HUES48 (cell line): Measurements from ENCODE around the gene FSD1.

Experiments used
- H3K27ac ChIP-seq: one replicate; pipeline ENCODE4 v1.7.0; 2013; ENCODE audit warnings: low read depth, low read length, inconsistent platforms
- H3K27me3 ChIP-seq: 2 replicates; pipeline ENCODE4 v1.6.1; 2013; ENCODE audit warnings: mild to moderate bottlenecking, low read length; ENCODE audit not compliant: control insufficient read depth, insufficient read depth
- H3K36me3 ChIP-seq: 2 replicates; pipeline ENCODE4 v1.6.1; 2013; ENCODE audit warnings: low read length; ENCODE audit not compliant: control insufficient read depth, insufficient read depth
- H3K4me1 ChIP-seq: 2 replicates; pipeline ENCODE4 v1.6.1; 2013; ENCODE audit warnings: mild to moderate bottlenecking, low read length; ENCODE audit not compliant: control insufficient read depth, insufficient read depth
- H3K4me3 ChIP-seq: 2 replicates; pipeline ENCODE4 v1.5.1; 2013; ENCODE audit warnings: mild to moderate bottlenecking, low read depth, low read length
- H3K9ac ChIP-seq: 2 replicates; pipeline ENCODE4 v1.6.1; 2013; ENCODE audit warnings: mild to moderate bottlenecking, low read depth, low read length, moderate library complexity
- H3K9me3 ChIP-seq: 2 replicates; pipeline ENCODE4 v1.6.1; 2013; ENCODE audit warnings: low read length; ENCODE audit not compliant: control insufficient read depth, insufficient read depth

FSD1 gene

DNA sequence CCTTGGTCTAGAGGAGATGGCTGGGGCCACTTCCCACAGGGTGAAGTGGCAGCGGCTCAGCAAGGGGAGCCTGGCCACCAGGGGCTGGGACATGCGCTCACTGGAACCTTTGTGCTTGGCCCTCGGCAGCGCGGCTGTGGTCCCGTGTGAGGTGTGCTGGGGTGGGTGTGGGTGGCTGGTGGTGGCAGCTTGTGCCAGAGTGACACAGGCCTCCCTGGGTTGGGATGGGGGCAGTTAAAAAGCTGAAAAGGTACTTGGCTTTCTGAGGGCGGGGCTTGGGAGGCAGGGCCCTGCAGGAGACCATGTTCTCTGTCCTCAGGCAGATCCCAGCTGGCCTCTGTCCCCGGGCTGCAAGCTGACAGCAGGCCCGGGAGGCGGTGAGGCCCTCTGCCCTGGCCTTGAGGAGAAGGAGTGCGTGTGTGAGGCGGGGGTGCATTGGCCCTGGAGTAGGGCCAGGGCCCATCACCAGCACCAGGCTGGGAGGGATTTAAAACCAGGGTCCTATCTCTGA, 56.3 kb downstream of the FSD1 start:
- no peaks in the 10 kb centered on the region for H3K27me3 ChIP-seq
- 0 out of 2 replicates have a peak, but pooled peaks cover 2% of the 10 kb centered on the region for H3K4me1 ChIP-seq
- H3K9me3 ChIP-seq = no peaks in the 10 kb centered on the region
- no peak overlapping the region for H3K4me3 ChIP-seq
- peaks cover 67% of the 10 kb centered on the region for H3K36me3 ChIP-seq
- H3K9ac ChIP-seq = no peak overlapping the region
- no peak overlapping the region for H3K27ac ChIP-seq

- 0 out of 2 replicates have a peak, but pooled peaks cover 2% of the 10 kb centered on the region for H3K4me1 ChIP-seq
- peak overlapping the region; percentile 64 for H3K27ac ChIP-seq
- no peaks in the 10 kb centered on the region for H3K27me3 ChIP-seq
- H3K4me3 ChIP-seq = no peak overlapping the region
- H3K36me3 ChIP-seq = peaks cover 70% of the 10 kb centered on the region
- no peaks in the 10 kb centered on the region for H3K9me3 ChIP-seq
- no peak overlapping the region for H3K9ac ChIP-seq
These were observed 57.0 kb downstream of the FSD1 start for GRCh38 chr19:4361152-4362046.

GRCh38 chr19:4362101-4362828, 57.9 kb downstream of the FSD1 start:
- 0 out of 2 replicates have a peak, but pooled peaks cover 2% of the 10 kb centered on the region for H3K4me1 ChIP-seq
- H3K9me3 ChIP-seq = no peaks in the 10 kb centered on the region
- H3K27me3 ChIP-seq = no peaks in the 10 kb centered on the region
- H3K9ac ChIP-seq = no peak overlapping the region
- H3K36me3 ChIP-seq = peaks cover 70% of the 10 kb centered on the region
- peak overlapping the region; percentile 64 for H3K27ac ChIP-seq
- no peak overlapping the region for H3K4me3 ChIP-seq

DNA sequence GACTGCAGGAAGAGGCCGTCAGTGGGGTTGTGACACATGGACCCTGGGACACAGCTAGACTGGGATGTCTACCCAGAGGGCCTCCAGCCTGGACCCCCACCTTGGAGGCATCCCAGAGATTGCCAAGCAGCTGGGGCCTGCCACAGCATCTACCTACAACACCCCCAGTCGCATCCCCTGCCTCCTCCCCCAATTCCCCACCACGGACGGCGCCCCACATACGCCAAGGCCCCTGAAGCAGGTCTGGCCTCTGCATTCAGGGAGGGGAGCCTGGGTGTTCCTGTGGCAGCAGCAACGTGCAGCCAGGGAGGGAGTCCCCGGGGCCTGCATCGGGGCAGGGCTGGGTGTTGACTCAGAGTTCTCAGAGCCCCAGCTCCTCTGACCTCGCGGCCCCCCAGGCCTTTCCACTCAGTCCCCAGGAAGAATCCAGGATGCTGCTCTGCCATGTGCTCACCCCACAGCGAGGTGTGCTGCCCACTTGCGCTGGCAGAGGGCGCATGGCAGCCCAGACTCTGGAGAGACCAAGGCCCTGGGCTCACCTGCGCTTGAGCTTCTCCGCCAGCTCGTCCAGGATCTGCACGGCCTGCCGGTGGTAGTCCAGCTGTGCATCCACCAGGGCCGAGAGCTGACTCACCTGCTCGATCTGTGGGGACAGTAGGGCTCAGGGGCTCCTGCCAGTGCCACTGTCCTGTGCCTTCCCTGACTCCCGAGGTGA, 58.6 kb downstream of the FSD1 start:
- H3K27me3 ChIP-seq = no peaks in the 10 kb centered on the region
- no peaks in the 10 kb centered on the region for H3K9me3 ChIP-seq
- H3K9ac ChIP-seq = no peak overlapping the region
- peaks cover 65% of the 10 kb centered on the region for H3K36me3 ChIP-seq
- H3K27ac ChIP-seq = no peak overlapping the region
- H3K4me1 ChIP-seq = 0 out of 2 replicates have a peak, but pooled peaks cover 2% of the 10 kb centered on the region
- H3K4me3 ChIP-seq = no peak overlapping the region

DNA sequence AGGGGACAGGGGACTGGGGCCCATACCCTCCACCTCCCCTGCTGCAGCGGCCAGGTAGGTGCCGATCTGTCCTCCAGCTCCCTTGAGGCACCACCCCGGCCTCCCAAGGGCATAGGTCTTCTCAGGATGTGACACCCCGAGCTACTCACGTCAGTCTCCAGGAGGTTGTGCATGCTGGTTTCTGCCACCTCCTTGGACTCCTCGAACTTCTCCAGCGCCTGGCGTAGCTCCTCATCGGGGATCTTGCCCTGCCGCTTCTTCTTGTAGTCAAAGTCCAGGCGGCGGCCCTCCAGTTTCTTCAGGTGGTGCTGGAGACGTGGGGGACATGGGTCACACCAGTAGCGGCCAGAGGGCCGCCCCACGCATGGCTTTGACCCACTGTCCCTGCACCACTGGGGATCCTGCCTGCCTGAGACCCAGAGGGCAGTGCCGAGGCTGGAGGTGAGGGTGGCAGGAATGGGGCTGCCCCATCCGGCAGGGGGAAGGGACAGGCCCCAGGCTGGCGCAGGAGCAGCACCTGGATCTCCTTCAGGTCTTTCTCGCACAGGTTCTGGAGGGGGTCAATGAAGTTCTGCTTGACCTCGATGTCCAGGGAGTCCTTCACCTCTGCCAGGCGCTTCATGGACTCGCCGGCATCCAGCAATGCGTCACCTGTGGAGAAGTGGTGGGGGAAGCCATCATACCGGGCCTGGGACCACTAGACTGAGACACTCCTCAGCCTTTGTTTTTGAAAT, 59.3 kb downstream of the FSD1 start:
- Histone ChIP-seq H3K4me3 (no peak overlapping the region), H3K9me3 (no peaks in the 10 kb centered on the region), H3K36me3 (peaks cover 60% of the 10 kb centered on the region), H3K27me3 (no peaks in the 10 kb centered on the region), H3K9ac (no peak overlapping the region), H3K4me1 (0 out of 2 replicates have a peak, but pooled peaks cover 2% of the 10 kb centered on the region), H3K27ac (no peak overlapping the region)

GRCh38 chr19:4365341-4365740, 60.9 kb downstream of the FSD1 start:
- Histone ChIP-seq H3K27ac (no peak overlapping the region), H3K4me3 (no peak overlapping the region), H3K4me1 (peaks cover 14% of the 10 kb centered on the region; the same call in 1 of the 2 replicates), H3K9me3 (no peaks in the 10 kb centered on the region), H3K9ac (no peak overlapping the region), H3K36me3 (peaks cover 45% of the 10 kb centered on the region), H3K27me3 (no peaks in the 10 kb centered on the region)

GRCh38 chr19:4365791-4366665, 61.6 kb downstream of the FSD1 start:
- no peak overlapping the region for H3K4me3 ChIP-seq
- H3K4me1 ChIP-seq = peaks cover 13% of the 10 kb centered on the region; the same call in 1 of the 2 replicates
- no peak overlapping the region for H3K27ac ChIP-seq
- H3K9me3 ChIP-seq = no peaks in the 10 kb centered on the region
- H3K36me3 ChIP-seq = peaks cover 42% of the 10 kb centered on the region
- no peaks in the 10 kb centered on the region for H3K27me3 ChIP-seq
- no peak overlapping the region for H3K9ac ChIP-seq

GRCh38 chr19:4366666-4367335, 62.4 kb downstream of the FSD1 start:
- Histone ChIP-seq H3K27me3 (no peaks in the 10 kb centered on the region), H3K27ac (no peak overlapping the region), H3K9ac (no peak overlapping the region), H3K4me3 (no peak overlapping the region), H3K36me3 (peaks cover 39% of the 10 kb centered on the region), H3K4me1 (peaks cover 12% of the 10 kb centered on the region; the same call in 1 of the 2 replicates), H3K9me3 (no peaks in the 10 kb centered on the region)

DNA sequence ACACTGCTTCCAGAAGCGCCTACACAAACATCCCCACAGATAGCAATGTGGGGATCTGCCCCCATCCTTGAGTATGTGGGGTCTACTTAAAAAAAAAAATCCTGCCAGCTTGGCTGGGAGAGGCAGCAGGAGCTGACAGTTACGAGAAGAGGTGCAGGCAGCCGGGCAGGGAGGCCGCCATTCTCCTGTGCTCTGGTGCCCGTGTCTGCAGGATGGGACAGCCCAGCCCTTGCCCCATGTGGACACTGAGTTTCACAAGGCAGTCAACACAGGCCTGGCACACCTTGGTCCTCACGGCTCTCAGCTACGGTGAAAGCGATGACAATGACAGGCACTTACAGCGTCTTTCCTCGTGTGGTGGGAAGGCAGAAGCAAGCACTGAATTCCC, 62.9 kb downstream of the FSD1 start:
- Histone ChIP-seq H3K4me1 (peaks cover 12% of the 10 kb centered on the region; the same call in 1 of the 2 replicates), H3K9me3 (no peaks in the 10 kb centered on the region), H3K36me3 (peaks cover 34% of the 10 kb centered on the region), H3K9ac (no peak overlapping the region), H3K27me3 (no peaks in the 10 kb centered on the region), H3K27ac (no peak overlapping the region), H3K4me3 (no peak overlapping the region)
